H1 (cell line): ENCODE measurements around the gene AKT1. TPM values are rescaled to one million over a fixed set of nuclear protein-coding genes. Genes with fewer than 3 reads are reported as not detected.

Experiments used
- CTCF ChIA-PET: fragments of 300-600 bp; sonication (Branson Sonifier 250); formaldehyde crosslinking; loops from one replicate; lab custom pipeline; 2021; ENCODE audit not compliant: partially characterized antibody; lab: Charles Lee
- POLR2A ChIA-PET: fragments of 300-600 bp; sonication (Branson Sonifier 250); formaldehyde crosslinking; loops from one replicate; lab custom pipeline; 2021; ENCODE audit warnings: inconsistent platforms; ENCODE audit not compliant: partially characterized antibody; lab: Charles Lee
- DNase-seq, 2 experiments: peaks; one replicate each; pipeline versions ENCODE4 v3.0.0 to v3.0.0-alpha.2; 2010 to 2022; ENCODE audit warnings: low spot score in 2 of 2, low read depth in 1 of 2, mixed read lengths in 1 of 2
- FAIRE-seq: peaks from 2 replicates; lab custom pipeline; 2011; peaks lifted over from hg19 to GRCh38; lab: Jason Lieb, UNC
- H2AFZ ChIP-seq: 2 replicates; pipeline ENCODE4 v1.8.1; 2012; ENCODE audit warnings: low read length, inconsistent platforms
- H2AK5ac ChIP-seq: 2 replicates; pipeline ENCODE4 v1.6.1; 2013; ENCODE audit warnings: low read depth, low read length
- H2BK120ac ChIP-seq: replicated peaks from 2 replicates; pipeline ENCODE3; 2013; ENCODE audit warnings: low read depth, low read length, inconsistent platforms
- H2BK12ac ChIP-seq: 2 replicates; pipeline ENCODE4 v1.6.1; 2013; ENCODE audit warnings: low read depth, low read length
- H2BK15ac ChIP-seq: 2 replicates; pipeline ENCODE4 v1.6.1; 2013; ENCODE audit warnings: low read length
- H2BK20ac ChIP-seq: 2 replicates; pipeline ENCODE4 v1.6.1; 2013; ENCODE audit warnings: low read length
- H2BK5ac ChIP-seq: 2 replicates; pipeline ENCODE4 v1.6.1; 2013; ENCODE audit warnings: low read depth, low read length
- H3K14ac ChIP-seq: 2 replicates; pipeline ENCODE4 v1.6.1; 2013; ENCODE audit warnings: inconsistent platforms; ENCODE audit not compliant: insufficient read length
- H3K18ac ChIP-seq: 2 replicates; pipeline ENCODE4 v1.6.1; 2013; ENCODE audit warnings: low read length; ENCODE audit errors: extremely low read depth
- H3K23ac ChIP-seq: 2 replicates; pipeline ENCODE4 v1.6.1; 2013; ENCODE audit warnings: inconsistent platforms; ENCODE audit not compliant: insufficient read length
- H3K23me2 ChIP-seq: 2 replicates; pipeline ENCODE4 v1.6.1; 2013; ENCODE audit warnings: low read depth, low read length
- H3K27ac ChIP-seq: 2 replicates; pipeline ENCODE4 v1.6.1; 2011; ENCODE audit warnings: low read depth, low read length, inconsistent platforms
- H3K27me3 ChIP-seq, 4 experiments: replicated peaks in 1 of 4; 1 replicate in 1 of 4; 2 replicates in 3 of 4; pipeline versions ENCODE4 v1.6.1 to v1.8.1; 2011 to 2013; ENCODE audit warnings: low read length in 3 of 4, mild to moderate bottlenecking in 3 of 4, inconsistent platforms in 2 of 4, mixed read lengths in 2 of 4, moderate library complexity in 1 of 4; ENCODE audit not compliant: control insufficient read depth in 3 of 4, insufficient read depth in 3 of 4; ENCODE audit errors: extremely low read depth in 1 of 4
- H3K36me3 ChIP-seq, 4 experiments: 2 replicates each; pipeline versions ENCODE4 v1.6.1 to v1.8.1; 2011 to 2013; ENCODE audit warnings: mild to moderate bottlenecking in 4 of 4, low read length in 3 of 4, moderate library complexity in 2 of 4, control low read depth in 1 of 4, inconsistent platforms in 1 of 4; ENCODE audit not compliant: insufficient read depth in 4 of 4, control insufficient read depth in 2 of 4
- H3K4ac ChIP-seq: replicated peaks from 2 replicates; pipeline ENCODE3; 2013; ENCODE audit warnings: low read length, low read depth, mixed read lengths, inconsistent platforms; ENCODE audit not compliant: insufficient read length
- H3K4me1 ChIP-seq, 4 experiments: replicated peaks in 1 of 4; 1 replicate in 1 of 4; 2 replicates in 3 of 4; pipeline versions ENCODE4 v1.6.1 to v1.8.1; 2011 to 2013; ENCODE audit warnings: low read length in 3 of 4, inconsistent platforms in 2 of 4, mixed read lengths in 1 of 4; ENCODE audit not compliant: insufficient read depth in 4 of 4, control insufficient read depth in 3 of 4
- H3K4me2 ChIP-seq, 2 experiments: 2 replicates each; pipeline versions ENCODE4 v1.6.1 to v1.8.1; 2011 to 2013; ENCODE audit warnings: low read depth in 2 of 2, low read length in 2 of 2, control low read depth in 1 of 2, inconsistent platforms in 1 of 2, mild to moderate bottlenecking in 1 of 2; ENCODE audit not compliant: insufficient read depth in 1 of 2
- H3K4me3 ChIP-seq, 4 experiments: fragments of 200-600, 300-600 bp in 1 of 4; sonication (generic), shearing (Covaris generic), sonication (Bioruptor Twin) in 1 of 4; 2 replicates each; pipeline versions ENCODE4 v1.5.1 to v1.8.1; 2011 to 2016; ENCODE audit warnings: low read length in 4 of 4, low read depth in 3 of 4, control low read depth in 2 of 4, inconsistent platforms in 2 of 4, mild to moderate bottlenecking in 2 of 4, mixed read lengths in 1 of 4, moderate library complexity in 1 of 4; ENCODE audit not compliant: insufficient read depth in 2 of 4; ENCODE audit errors: extremely low read depth in 1 of 4
- H3K56ac ChIP-seq: replicated peaks from 2 replicates; pipeline ENCODE3; 2013; ENCODE audit warnings: low read depth, mild to moderate bottlenecking, mixed read lengths, low read length, inconsistent platforms; ENCODE audit not compliant: insufficient read length
- H3K79me1 ChIP-seq: 2 replicates; pipeline ENCODE4 v1.6.1; 2013; ENCODE audit warnings: low read depth, low read length, control low read depth
- H3K79me2 ChIP-seq, 2 experiments: 2 replicates each; pipeline versions ENCODE4 v1.6.1 to v1.8.1; 2012 to 2013; ENCODE audit warnings: low read length in 2 of 2, mild to moderate bottlenecking in 2 of 2, inconsistent platforms in 1 of 2; ENCODE audit not compliant: insufficient read depth in 2 of 2, control insufficient read depth in 1 of 2
- H3K9ac ChIP-seq, 4 experiments: replicated peaks in 1 of 4; 1 replicate in 1 of 4; 2 replicates in 3 of 4; pipeline versions ENCODE4 v1.6.1 to v1.8.1; 2011 to 2013; ENCODE audit warnings: low read depth in 3 of 4, low read length in 3 of 4, control low read depth in 2 of 4, mild to moderate bottlenecking in 2 of 4, moderate library complexity in 2 of 4, inconsistent platforms in 1 of 4; ENCODE audit errors: extremely low read depth in 1 of 4
- H3K9me3 ChIP-seq, 2 experiments: 2 replicates each; pipeline versions ENCODE4 v1.6.1 to v1.8.1; 2012 to 2013; ENCODE audit warnings: mild to moderate bottlenecking in 2 of 2, moderate library complexity in 2 of 2, control low read depth in 1 of 2, inconsistent platforms in 1 of 2, low read depth in 1 of 2, low read length in 1 of 2, mixed read lengths in 1 of 2; ENCODE audit not compliant: insufficient read depth in 2 of 2
- H4K20me1 ChIP-seq, 2 experiments: replicated peaks in 1 of 2; 2 replicates each; pipeline versions ENCODE3 to v1.8.1; 2011 to 2013; ENCODE audit warnings: inconsistent platforms in 2 of 2, low read length in 2 of 2, mild to moderate bottlenecking in 1 of 2; ENCODE audit not compliant: insufficient read depth in 2 of 2, control insufficient read depth in 1 of 2
- H4K5ac ChIP-seq: 2 replicates; pipeline ENCODE4 v1.6.1; 2013; ENCODE audit warnings: low read length, low read depth, mixed read lengths, inconsistent platforms; ENCODE audit not compliant: insufficient read length
- H4K8ac ChIP-seq: 2 replicates; pipeline ENCODE4 v1.8.0; 2013; ENCODE audit warnings: mild to moderate bottlenecking, moderate library complexity, low read length, inconsistent platforms; ENCODE audit not compliant: insufficient read depth; ENCODE audit errors: extremely low read depth
- H4K91ac ChIP-seq: replicated peaks from 2 replicates; pipeline ENCODE3; 2013; ENCODE audit warnings: low read length, mixed read lengths, inconsistent platforms; ENCODE audit not compliant: insufficient read length
- ATF2 ChIP-seq: IDR thresholded peaks from 2 replicates; pipeline ENCODE4 v1.6.1; 2012; ENCODE audit warnings: low read length, inconsistent platforms
- ATF3 ChIP-seq: IDR thresholded peaks from 2 replicates; pipeline ENCODE4 v1.6.1; 2011; ENCODE audit warnings: low read depth, mild to moderate bottlenecking, low read length; ENCODE audit not compliant: insufficient read depth
- BRCA1 ChIP-seq: IDR thresholded peaks from 2 replicates; pipeline ENCODE4 v1.6.1; 2012; ENCODE audit warnings: low read depth, low read length, improper control_type of control experiment
- JUN ChIP-seq: IDR thresholded peaks from 2 replicates; pipeline ENCODE4 v1.6.1; 2011; ENCODE audit warnings: low read depth, mild to moderate bottlenecking, improper control_type of control experiment, low read length
- PHF8 ChIP-seq: fragments of 200-600 bp; sonication (generic); conservative IDR thresholded peaks from 2 replicates; pipeline ENCODE4 v1.7.1; 2012; ENCODE audit warnings: low read depth, mild to moderate bottlenecking, inconsistent platforms, low read length, moderate library complexity
- RBBP5 ChIP-seq: IDR thresholded peaks from 2 replicates; pipeline ENCODE4 v1.7.1; 2012; ENCODE audit warnings: low read depth, mild to moderate bottlenecking, inconsistent platforms, low read length, moderate library complexity, borderline replicate concordance
- RFX5 ChIP-seq: IDR thresholded peaks from 2 replicates; pipeline ENCODE4 v1.6.1; 2011; ENCODE audit warnings: low read depth, low read length, improper control_type of control experiment, borderline replicate concordance
- RNF2 ChIP-seq: fragments of 200-900, 300-1000 bp; sonication (generic); IDR thresholded peaks from 2 replicates; pipeline ENCODE4 v1.7.1; 2016; ENCODE audit warnings: borderline replicate concordance, low read depth, mild to moderate bottlenecking, antibody characterized with exemption, low read length; ENCODE audit not compliant: poor library complexity, severe bottlenecking; ENCODE audit errors: missing control alignments
- TEAD4 ChIP-seq: IDR thresholded peaks from 2 replicates; pipeline ENCODE4 v1.6.1; 2012; ENCODE audit warnings: low read depth, low read length, inconsistent platforms, mixed read lengths
- WGBS, 2 experiments: shearing (Covaris generic) in 1 of 2; methylation state at CpG; one replicate each; pipeline versions ENCODE4 v1.1.6 to v1.1.7; 2013 to 2015; ENCODE audit warnings: low lambda C conversion rate in 2 of 2, mixed read lengths in 2 of 2, inconsistent platforms in 1 of 2, low coverage in 1 of 2, missing lambda C conversion rate in 1 of 2; ENCODE audit not compliant: insufficient replicate concordance in 2 of 2, insufficient coverage in 1 of 2, insufficient read length in 1 of 2; ENCODE audit errors: extremely low coverage in 1 of 2, missing lambda C conversion rate in 1 of 2; 5-methylcytosine and 5-hydroxymethylcytosine counted together
- polyA plus RNA-seq, 7 experiments: library from polyadenylated mRNA; depleted of rRNA in 3 of 7; stranded (reverse) in 5 of 7; unstranded in 2 of 7; fragments of >200 nt in 5 of 7; fragments of 200-250 nt in 2 of 7; gene quantifications; 1 replicate in 5 of 7; 2 replicates in 1 of 7; 4 replicates in 1 of 7; pipeline versions ENCODE4 v1.2.1 to v1.2.3, GENCODE V29; 2011 to 2013; ENCODE audit warnings: missing spikeins in 2 of 7, mixed read lengths in 2 of 7
- total RNA-seq: library from RNA; stranded (reverse); fragmentation: NEBNext Ultra II Directional; extraction: Animal tissue kit (Norgen Biotek cat#: 25700); gene quantifications from 2 replicates; pipeline ENCODE4 v1.2.1, GENCODE V29; 2021

AKT1 gene
- total and polyA plus RNA-seq, 2 of the 8 experiments (the other 6 are each of a cell fraction or from before 2014, with no cell fraction given): 68.1 to 71.5 TPM

GRCh38 chr14:104782808-104783139 lies 12.8 kb downstream of the AKT1 start:
- Histone ChIP-seq H3K18ac (no peak overlapping the region), H3K36me3 (no peaks in the 10 kb centered on the region), H2BK12ac (no peak overlapping the region), H2BK20ac (no peak overlapping the region), H3K56ac (no peak overlapping the region), H2BK15ac (no peak overlapping the region), H2AK5ac (no peak overlapping the region), H3K4ac (no peak overlapping the region), H2BK5ac (no peak overlapping the region), H3K14ac (no peak overlapping the region), H4K5ac (no peak overlapping the region), H4K91ac (no peak overlapping the region), H4K8ac (0 out of 2 replicates have a peak overlapping the region, but pooled peaks have one; percentile 35), H3K27me3 (no peaks in the 10 kb centered on the region), H3K9me3 (no peaks in the 10 kb centered on the region), H3K4me1 (no peaks in the 10 kb centered on the region), H3K4me3 (no peak overlapping the region), H3K9ac (no peak overlapping the region), H4K20me1 (peaks cover 12 to 13% of the 10 kb centered on the region in 2 experiments), H3K27ac (no peak overlapping the region), H3K79me1 (no peaks in the 10 kb centered on the region; the same call in 1 of the 2 replicates), H3K23ac (no peak overlapping the region), H2BK120ac (no peak overlapping the region), H3K23me2 (no peaks in the 10 kb centered on the region), H2AFZ (no peak overlapping the region), H3K79me2 (no peaks in the 10 kb centered on the region), H3K4me2 (no peak overlapping the region)
- WGBS, 2 experiments: 89% methylated on average over 12 of the region's 13 CpGs; no CpG with 5 or more reads in 1 of the 2 experiments
- POLR2A ChIA-PET: no interaction called here
- FAIRE-seq (no peak), DNase-seq (no peak)
- CTCF ChIA-PET: interaction anchor here (1.0 to 4.7 kb wide), 2 partner anchors 11 to 14 kb away, joined by 4 to 31 read pairs; no protein-coding TSS in a partner anchor
- TF ChIP-seq RBBP5 (no peak), PHF8 (no peak), ATF3 (no peak), ATF2 (no peak), RFX5 (no peak), RNF2 (no peak), JUN (no peak), BRCA1 (no peak), TEAD4 (no peak)
